GM19328 (cell line): Measurements from ENCODE around the gene GRAMD2B.

Source experiments
- ATAC-seq: cut with Tn5 transposase; IDR thresholded peaks from one replicate; pipeline ENCODE4 v1.9.1; 2021; ENCODE audit warnings: mild to moderate bottlenecking, moderate library complexity; ENCODE audit not compliant: unreplicated experiment

GRAMD2B gene

DNA sequence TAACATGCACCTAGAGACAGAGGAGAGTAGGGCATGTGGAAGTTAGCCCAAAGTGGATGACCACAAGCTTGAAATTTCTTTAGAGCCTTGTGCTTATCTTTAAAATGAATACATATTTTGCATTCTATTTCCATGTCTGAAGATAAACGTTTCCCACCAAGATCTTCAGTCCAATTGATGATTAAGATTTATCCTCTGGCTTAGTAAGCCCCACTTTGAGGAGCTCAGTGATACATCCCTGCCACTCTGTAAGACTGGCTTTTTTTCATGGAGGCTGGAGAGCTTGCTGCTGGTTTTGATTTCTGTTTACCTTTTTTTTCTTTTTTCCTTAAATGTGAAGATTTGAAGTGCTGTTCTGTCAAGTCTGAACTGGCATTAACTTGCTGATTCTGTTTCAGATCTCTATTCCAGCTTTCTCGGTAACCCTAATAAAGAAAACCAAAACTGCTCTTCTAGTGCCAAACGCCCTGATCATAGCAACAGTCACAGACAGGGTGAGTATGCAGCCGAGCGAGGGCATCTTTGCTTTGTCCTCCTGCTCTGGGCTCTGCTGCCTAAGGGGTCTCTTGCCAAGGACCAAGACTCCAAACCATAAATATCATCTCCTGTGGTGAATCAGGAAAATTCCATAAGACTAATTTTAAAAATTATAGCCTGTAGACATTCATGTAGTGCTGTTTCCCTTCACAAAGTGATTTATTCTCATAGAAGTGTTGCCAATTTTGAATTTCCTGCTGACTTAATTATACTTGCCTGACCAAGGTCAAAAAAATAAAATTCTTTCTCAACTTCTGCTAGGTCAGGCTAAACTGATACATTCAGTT is 54.3 kb downstream of the GRAMD2B start:
- ATAC-seq = no peak

DNA sequence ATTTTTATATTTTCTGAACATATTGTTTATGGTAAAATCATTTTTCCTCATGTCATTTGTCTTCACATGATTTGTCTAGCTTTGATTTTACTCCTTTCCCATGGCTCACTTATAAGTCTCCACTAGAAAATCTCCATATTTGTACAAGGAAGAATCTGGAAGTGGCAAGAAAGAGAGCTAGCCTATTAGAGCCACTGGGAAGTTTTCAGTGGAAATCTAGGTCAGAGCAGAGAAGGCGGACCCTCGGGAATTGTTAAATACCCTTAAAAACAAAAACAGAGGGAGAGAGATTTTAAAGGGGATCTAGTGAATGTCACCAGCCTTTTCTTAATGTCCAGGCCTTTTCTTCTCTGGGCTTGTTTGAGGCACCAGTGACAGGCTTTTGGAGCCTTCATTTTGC is 56.6 kb downstream of the GRAMD2B start:
- no peak for ATAC-seq

DNA sequence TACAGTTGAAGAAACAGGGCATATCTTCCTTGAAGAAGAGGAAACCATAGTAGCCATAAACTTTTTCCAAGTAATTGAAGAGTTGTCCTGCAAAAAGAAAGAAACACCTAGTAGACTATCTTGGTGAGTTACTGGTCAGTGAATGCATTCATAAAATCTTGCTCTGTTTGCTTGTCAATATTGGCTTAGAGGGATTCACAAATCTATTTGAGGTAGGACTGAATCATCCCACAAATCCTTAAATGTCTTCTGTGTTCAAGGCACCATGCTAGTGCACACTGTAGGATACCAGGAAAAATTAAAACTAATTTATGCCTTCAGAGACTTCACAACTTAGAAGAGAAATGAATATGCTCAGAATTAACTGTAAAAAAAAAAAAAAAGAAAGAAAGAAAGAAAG is 57.6 kb downstream of the GRAMD2B start:
- no peak for ATAC-seq

DNA sequence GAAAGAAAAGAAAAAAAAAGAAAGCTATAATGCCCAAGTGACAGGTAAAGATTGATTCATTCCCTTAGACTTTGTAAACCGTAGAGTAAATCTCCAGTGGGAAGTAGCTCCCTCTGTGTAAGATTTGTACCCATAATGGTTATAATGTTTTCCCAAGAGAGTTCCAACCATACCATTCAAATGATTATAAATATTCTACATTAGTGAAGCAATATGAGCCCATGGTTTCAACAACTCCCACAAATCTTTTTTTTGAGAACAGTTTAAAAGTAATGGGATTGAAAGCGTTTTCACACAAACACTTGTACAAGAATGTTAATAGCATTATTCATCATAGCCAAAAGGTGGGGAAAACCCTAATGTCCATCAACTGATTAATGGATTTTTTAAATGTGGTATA is 58.0 kb downstream of the GRAMD2B start:
- ATAC-seq = no peak

- no peak for ATAC-seq
Observed at GRCh38 chr5:126482591-126482990, 59.4 kb downstream of the GRAMD2B start.

DNA sequence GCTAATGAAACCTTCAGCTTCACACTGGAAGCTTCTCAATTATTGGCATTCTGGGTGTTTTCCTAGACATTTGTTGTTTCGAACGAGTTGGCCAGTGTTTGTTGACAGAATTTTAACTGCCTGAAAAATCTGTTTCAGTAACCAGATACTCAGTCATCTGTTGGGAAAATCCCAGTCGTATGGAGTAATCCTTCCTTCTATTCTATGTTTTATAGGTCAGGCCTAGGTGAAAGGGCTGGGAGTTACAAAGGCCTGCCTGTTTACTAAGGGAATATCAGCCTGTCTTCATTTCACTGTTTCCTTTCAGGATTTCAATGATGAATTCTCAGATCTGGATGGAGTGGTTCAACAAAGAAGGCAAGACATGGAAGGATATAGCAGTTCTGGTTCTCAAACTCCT is 59.9 kb downstream of the GRAMD2B start:
- ATAC-seq = no peak

- no peak for ATAC-seq
Observed at GRCh38 chr5:126484253-126484652, 61.0 kb downstream of the GRAMD2B start.

DNA sequence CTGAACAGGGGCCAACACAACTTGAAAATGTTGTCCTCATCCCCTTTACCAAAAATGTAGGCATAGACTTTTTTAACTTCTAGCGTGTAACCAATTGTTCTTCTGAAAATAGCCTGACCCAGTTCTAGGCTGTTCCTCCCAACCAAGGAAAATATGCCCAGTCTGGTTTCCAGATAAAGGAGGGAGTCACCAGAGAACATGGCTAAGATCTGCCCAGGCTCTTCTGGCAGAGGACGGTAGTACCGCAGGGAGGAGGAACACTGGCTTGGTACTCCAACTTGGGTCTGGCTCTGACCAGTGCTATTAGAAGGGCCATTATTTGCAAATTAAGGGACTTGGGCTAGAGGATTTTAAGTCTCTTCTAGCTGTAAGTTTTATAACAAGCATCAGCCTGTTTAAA is 63.1 kb downstream of the GRAMD2B start:
- no peak for ATAC-seq

DNA sequence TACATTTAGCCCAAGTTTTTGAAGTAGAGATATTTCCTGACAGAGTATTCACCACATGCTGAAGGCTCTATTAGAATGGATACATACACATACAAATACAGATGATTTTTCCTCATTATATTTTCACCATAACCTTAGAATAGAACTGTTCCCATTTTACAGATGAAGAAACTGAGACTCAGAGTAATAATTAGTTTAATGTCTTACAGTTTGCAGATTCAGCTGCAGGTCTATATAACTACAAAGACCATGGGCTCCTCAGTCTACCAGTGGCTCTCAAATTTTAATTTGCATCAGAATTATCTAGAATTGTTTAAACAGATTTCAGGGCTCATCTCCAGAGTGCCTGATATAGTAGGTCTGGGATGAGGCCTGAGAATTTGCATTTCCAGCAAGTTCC is 64.4 kb downstream of the GRAMD2B start:
- ATAC-seq = no peak

GRCh38 chr5:126488443-126489065 is 65.3 kb downstream of the GRAMD2B start:
- ATAC-seq = no peak

DNA sequence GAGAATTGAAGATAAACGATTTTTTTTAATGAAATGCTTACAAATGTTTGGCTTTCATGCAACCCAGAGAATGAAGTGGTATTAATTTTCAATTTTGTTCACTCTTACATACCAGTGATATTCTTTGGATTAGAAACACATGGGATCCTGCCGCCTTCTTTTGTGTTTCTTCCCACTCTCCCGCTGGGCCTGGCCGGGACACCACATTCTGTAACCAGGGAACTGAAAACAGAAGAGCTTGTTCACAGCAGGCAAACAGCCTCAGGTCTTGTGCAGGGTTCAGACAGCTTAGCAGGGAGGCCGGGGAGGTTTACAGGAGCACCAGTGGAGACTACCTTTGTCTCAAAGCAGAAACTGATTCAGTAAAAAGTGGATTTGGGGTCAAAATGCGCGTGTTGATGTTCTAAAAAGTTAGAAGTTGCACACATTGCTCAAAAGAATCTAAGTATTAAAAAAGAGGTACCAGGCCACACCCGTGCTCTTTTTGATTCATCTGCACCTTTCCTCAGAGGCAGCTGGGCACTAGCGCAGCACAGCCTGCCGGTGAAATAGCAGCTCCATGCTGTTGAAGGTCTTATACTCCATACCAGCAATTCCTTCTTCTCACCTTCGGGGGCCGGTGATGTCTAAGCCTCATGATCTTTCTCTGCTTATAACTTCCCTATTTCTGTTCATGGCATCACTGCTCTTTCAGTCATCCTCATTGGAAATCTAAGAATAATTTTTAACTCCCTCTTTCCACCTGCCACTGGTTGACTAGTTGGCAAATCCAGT is 67.1 kb downstream of the GRAMD2B start:
- no peak for ATAC-seq

DNA sequence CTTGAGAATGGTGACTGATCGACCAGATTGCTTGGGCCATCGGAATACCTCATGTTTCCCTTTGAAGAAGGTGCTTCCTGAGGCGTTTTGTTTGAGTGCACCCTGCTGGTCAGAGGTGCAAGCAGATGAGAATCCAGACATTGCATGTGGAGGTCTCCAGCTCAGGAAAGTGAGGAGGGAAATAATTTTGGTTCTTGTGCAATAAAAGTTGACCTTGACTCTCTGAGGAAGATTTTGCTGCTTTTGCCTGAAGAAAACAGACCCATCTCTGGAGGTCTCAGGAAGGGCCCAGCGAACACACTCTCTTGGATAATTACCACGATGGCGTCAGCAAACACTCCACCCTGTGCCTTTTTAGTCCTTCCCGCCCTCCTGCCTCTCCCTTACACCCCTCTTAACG is 69.7 kb downstream of the GRAMD2B start:
- no peak for ATAC-seq

GRCh38 chr5:126494393-126494792 is 71.2 kb downstream of the GRAMD2B start:
- no peak for ATAC-seq

DNA sequence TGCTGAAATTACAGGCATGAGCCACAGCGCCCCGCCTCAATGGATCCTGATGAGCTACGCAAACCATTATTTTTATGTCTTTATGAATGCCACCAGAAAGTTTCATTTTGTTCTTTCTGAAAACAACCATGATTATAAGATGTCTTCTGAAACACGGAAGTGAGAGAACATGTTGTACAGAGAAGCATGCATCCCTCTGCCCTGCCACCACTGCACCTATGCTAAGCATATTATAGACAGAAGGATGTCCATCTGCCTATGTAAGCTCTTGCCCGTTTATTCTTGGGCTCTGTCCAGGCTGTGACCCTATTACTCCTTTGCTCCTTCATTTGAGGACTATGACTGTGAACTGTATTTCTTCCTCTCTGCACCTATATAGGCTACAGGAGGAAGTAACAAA is 74.3 kb downstream of the GRAMD2B start:
- ATAC-seq = no peak

DNA sequence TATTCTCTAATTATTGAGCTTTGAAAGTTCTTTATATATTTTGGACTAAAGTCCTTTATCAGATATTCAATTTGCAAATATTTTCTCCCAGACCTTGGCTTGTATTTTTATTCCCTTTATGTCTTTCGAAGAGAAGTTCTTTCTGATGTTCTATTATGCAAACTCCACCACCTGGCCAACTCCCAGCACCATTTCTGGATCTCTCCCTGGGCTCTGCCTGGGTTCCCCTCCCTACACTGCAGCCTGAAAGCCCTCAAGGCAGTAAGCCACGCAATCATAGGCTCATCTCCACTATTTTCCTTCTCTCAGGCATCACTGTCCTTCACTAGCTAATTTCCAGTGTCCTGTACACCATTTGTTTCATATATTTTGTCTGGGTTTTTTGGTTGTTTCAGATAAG is 76.1 kb downstream of the GRAMD2B start:
- ATAC-seq = no peak

DNA sequence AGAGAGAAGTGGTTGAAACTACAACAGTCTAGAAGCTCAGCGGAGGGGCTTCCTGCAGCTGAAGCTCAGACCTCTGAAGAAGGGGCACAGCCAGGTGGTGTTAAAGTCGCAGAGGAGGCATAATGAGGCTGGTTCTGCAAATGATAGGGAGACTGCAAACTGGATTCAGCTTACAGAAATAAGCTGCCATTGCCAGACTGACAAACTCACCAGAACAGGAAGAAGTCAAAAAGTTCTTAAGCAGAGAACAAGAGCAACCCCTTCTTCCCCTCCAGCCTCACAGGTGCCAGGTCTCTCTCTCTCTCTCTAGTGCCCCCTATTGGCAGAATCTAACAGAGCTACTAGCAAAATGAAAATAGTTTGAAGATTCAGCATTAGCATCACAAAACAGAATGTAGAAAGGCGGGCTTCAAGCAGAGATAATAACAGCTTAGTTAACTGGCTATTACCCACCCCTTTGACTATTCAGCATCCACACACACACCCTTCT is 76.7 kb downstream of the GRAMD2B start:
- peak; percentile 55 for ATAC-seq

GRCh38 chr5:126501448-126501847 is 78.2 kb downstream of the GRAMD2B start:
- ATAC-seq = no peak

GRCh38 chr5:126503602-126504104 is 80.4 kb downstream of the GRAMD2B start:
- no peak for ATAC-seq

DNA sequence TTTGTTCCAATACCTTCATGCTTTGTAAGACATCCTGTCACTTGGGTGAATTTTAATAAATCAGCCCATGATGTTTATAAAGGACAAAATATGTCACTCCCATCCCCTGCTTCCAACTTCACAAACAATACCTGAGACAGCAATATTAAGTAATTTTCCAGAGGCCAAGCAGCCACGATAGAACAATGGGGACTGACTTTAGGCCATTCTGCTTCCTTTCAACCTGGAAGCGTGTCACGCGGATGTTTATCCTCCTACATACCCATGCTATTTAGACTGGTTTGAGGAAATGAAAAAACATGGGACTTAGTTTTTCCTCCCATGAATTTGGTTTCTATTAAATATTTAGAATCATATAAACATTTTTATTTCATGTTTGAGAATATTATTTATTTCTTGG is 82.9 kb downstream of the GRAMD2B start:
- no peak for ATAC-seq

DNA sequence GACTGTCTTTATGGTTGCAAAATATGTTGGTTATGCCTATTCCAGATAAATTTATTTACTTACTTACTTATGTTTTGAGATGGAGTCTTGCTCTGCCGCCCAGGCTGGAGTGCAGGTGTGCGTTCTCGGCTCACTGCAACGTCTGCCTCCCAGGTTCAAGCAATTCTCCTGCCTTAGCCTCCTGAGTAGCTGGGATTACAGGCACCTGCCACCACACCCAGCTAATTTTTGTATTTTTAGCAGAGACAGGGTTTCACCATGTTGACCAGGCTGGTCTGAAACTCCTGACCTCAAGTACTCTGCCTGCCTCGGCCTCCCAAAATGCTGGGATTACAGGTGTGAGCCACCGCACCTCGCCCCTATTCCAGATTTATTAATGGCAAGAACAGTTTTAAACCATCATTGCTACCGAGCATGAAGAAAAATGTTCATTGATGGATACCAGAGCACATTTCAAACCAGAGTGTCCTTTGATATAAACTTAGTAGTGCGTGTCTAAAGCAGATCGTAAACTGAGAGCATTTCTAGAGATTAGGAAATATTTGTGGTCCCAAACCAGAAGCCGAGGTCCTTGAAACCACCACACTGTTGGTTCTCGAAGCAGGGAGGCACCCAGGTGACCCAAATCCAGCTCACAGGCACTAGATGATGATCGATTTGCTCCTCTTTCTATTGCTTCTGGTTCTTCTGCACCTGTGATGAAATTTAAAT is 85.2 kb downstream of the GRAMD2B start:
- no peak for ATAC-seq

- ATAC-seq = no peak
Observed at GRCh38 chr5:126508962-126509279, 85.7 kb downstream of the GRAMD2B start.
